ENCODE measurements around the gene ZNF397. TPM values are rescaled to one million over a fixed set of nuclear protein-coding genes. Genes with fewer than 3 reads are reported as not detected.
"Not testable (repeated sequence)": the region's sequence is repeated elsewhere in the genome, so short reads cannot be mapped to it uniquely, and the experiment has no call there.

Gene ZNF397
- total RNA-seq, 1 experiment from 2014 or later: 1.5 TPM

DNA sequence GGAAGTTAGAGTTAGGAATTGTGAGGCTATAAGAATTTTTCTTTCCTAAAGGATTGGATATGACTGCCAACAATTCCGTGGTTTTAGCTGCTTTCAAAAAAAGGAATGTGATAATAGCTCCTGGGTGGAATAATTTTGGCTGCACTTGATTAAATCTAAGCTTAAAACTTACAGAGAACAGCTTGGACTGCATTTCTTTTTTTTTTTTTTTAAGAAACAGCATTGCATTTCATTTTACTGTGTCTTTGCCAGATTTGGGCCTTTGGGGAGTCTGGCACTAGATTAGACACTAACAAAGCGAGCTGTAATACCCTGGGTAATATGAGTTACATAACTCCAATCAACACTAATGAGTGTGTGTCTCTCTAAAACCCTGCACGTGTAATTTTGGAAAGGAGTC lies 37.8 kb upstream of the ZNF397 start:
- ChIA-PET POLR2A (ENCODE audit: unreplicated experiment) (no interaction called here), CTCF (no interaction called here)
- ATAC-seq (no peak), DNase-seq (no peak)
- no TSS peak for BruUV-seq (replicated peaks)
- Histone ChIP-seq H3K27ac (ENCODE audit: low read length) (no peak overlapping the region), H3K9me3 (ENCODE audit: low read length) (no peaks in the 10 kb centered on the region), H2AFZ (ENCODE audit: low read length) (no peak overlapping the region), H3K9me2 (replicated peaks; ENCODE audit: low read length) (no peaks in the 10 kb centered on the region), H3K36me3 (ENCODE audit: low read depth, low read length) (no peaks in the 10 kb centered on the region), H3K27me3 (ENCODE audit: low read length) (no peaks in the 10 kb centered on the region), H3K79me2 (ENCODE audit: low read length) (no peaks in the 10 kb centered on the region), H4K20me1 (ENCODE audit: low read length) (no peaks in the 10 kb centered on the region), H3K4me3 (ENCODE audit: low read length) (no peak overlapping the region), H3F3A (ENCODE audit: low read length, unreplicated experiment) (no peaks in the 10 kb centered on the region), H3K9ac (ENCODE audit: low read length) (no peak overlapping the region), H3K4me1 (ENCODE audit: insufficient read depth, low read length) (no peaks in the 10 kb centered on the region), H3K4me2 (ENCODE audit: low read length) (no peak overlapping the region)
- TF ChIP-seq, protein P1, sequence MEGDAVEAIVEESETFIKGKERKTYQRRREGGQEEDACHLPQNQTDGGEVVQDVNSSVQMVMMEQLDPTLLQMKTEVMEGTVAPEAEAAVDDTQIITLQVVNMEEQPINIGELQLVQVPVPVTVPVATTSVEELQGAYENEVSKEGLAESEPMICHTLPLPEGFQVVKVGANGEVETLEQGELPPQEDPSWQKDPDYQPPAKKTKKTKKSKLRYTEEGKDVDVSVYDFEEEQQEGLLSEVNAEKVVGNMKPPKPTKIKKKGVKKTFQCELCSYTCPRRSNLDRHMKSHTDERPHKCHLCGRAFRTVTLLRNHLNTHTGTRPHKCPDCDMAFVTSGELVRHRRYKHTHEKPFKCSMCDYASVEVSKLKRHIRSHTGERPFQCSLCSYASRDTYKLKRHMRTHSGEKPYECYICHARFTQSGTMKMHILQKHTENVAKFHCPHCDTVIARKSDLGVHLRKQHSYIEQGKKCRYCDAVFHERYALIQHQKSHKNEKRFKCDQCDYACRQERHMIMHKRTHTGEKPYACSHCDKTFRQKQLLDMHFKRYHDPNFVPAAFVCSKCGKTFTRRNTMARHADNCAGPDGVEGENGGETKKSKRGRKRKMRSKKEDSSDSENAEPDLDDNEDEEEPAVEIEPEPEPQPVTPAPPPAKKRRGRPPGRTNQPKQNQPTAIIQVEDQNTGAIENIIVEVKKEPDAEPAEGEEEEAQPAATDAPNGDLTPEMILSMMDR (conservative IDR thresholded peaks at IDR 0.05; ENCODE audit: low read depth, low read length): no peak
- TF ChIP-seq EZH2 (IDR thresholded peaks at IDR 0.05; ENCODE audit: low read length, unreplicated experiment) (no peak), EZH2phosphoT487 (IDR thresholded peaks at IDR 0.05; ENCODE audit: borderline replicate concordance, low read length) (no peak)
- intact Hi-C loops (cut with micrococcal nuclease): no loop called here

DNA sequence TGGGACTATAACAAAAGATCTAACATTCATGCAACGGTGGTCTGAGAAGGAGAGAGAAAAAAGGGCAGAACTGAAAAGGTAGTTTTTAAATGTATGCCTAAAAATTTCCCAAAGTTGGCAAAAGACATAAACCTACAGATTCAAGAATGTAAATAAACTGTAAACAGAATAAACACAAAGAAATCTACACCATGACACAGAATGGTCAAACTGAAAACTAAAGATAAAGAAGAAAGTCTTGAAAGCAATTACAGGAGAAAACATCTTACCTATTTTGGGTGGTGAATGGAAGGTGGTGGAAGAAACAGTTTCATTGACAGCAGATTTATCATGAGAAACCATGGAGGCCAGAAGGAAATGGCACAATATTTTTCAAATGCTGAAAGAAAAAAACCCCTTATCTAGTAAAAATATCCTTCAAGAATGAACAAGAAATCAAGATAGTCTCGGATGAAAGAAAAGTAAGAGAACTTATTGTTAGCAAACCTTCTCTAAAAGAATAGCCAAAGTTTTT lies 35.6 kb upstream of the ZNF397 start:
- Histone ChIP-seq H3K4me2 (ENCODE audit: low read length) (no peak overlapping the region), H3K4me1 (ENCODE audit: insufficient read depth, low read length) (no peaks in the 10 kb centered on the region), H3K9ac (ENCODE audit: low read length) (no peak overlapping the region), H3F3A (ENCODE audit: low read length, unreplicated experiment) (no peaks in the 10 kb centered on the region), H3K79me2 (ENCODE audit: low read length) (no peaks in the 10 kb centered on the region), H3K9me3 (ENCODE audit: low read length) (no peaks in the 10 kb centered on the region), H3K4me3 (ENCODE audit: low read length) (no peak overlapping the region), H3K36me3 (ENCODE audit: low read depth, low read length) (no peaks in the 10 kb centered on the region), H4K20me1 (ENCODE audit: low read length) (no peaks in the 10 kb centered on the region), H3K27me3 (ENCODE audit: low read length) (no peaks in the 10 kb centered on the region), H3K27ac (ENCODE audit: low read length) (no peak overlapping the region), H3K9me2 (replicated peaks; ENCODE audit: low read length) (no peaks in the 10 kb centered on the region), H2AFZ (ENCODE audit: low read length) (no peak overlapping the region)
- DNase-seq (no peak), ATAC-seq (no peak)
- BruUV-seq (replicated peaks): no TSS peak
- intact Hi-C loops (cut with micrococcal nuclease): no loop called here
- CTCF ChIA-PET: no interaction called here
- TF ChIP-seq, protein P1 (conservative IDR thresholded peaks at IDR 0.05; ENCODE audit: low read depth, low read length): no peak
- TF ChIP-seq EZH2phosphoT487 (IDR thresholded peaks at IDR 0.05; ENCODE audit: borderline replicate concordance, low read length): no peak
- TF ChIP-seq EZH2 (IDR thresholded peaks at IDR 0.05; ENCODE audit: low read length, unreplicated experiment): no peak
- POLR2A ChIA-PET (ENCODE audit: unreplicated experiment): no interaction called here

DNA sequence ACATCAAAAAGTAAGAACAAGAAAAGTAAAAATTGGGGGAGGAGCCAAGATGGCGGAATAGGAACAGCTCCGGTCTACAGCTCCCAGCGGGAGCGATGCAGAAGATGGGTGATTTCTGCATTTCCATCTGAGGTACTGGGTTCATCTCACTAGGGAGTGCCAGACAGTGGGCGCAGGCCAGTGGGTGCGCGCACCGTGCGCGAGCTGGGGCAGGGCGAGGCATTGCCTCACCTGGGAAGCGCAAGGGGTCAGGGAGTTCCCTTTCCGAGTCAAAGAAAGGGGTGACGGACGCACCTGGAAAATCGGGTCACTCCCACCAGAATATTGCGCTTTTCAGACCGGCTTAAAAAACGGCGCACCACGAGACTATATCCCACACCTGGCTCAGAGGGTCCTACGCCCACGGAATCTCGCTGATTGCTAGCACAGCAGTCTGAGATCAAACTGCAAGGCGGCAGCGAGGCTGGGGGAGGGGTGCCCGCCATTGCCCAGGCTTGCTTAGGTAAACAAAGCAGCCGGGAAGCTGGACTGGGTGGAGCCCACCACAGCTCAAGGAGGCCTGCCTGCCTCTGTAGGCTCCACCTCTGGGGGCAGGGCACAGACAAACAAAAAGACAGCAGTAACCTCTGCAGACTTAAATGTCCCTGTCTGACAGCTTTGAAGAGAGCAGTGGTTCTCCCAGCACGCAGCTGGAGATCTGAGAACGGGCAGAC lies 34.9 kb upstream of the ZNF397 start:
- POLR2A ChIA-PET (ENCODE audit: unreplicated experiment); H3K27me3 ChIP-seq (ENCODE audit: low read length); DNase-seq; H2AFZ ChIP-seq (ENCODE audit: low read length); H3K9ac ChIP-seq (ENCODE audit: low read length); CTCF ChIA-PET; H3K36me3 ChIP-seq (ENCODE audit: low read depth, low read length); H3K4me3 ChIP-seq (ENCODE audit: low read length); ATAC-seq; H3K4me2 ChIP-seq (ENCODE audit: low read length); H3F3A ChIP-seq (ENCODE audit: low read length, unreplicated experiment); BruUV-seq (replicated peaks); intact Hi-C loops (cut with micrococcal nuclease); H3K27ac ChIP-seq (ENCODE audit: low read length); H3K79me2 ChIP-seq (ENCODE audit: low read length); H3K4me1 ChIP-seq (ENCODE audit: insufficient read depth, low read length); H3K9me3 ChIP-seq (ENCODE audit: low read length); H3K9me2 ChIP-seq (replicated peaks; ENCODE audit: low read length); H4K20me1 ChIP-seq (ENCODE audit: low read length): not testable (repeated sequence)

All from PC-3 (cell line).